Measurements from ENCODE around the gene MZF1. TPM values are rescaled to one million over a fixed set of nuclear protein-coding genes. Genes with fewer than 3 reads are reported as not detected.

The MZF1 gene
- total RNA-seq, 2 experiments from 2014 or later: 30.0 to 39.1 TPM

GRCh38 chr19:58556622-58557220 is 16.4 kb downstream of the MZF1 start:
- Histone ChIP-seq H3K36me3 (ENCODE audit: insufficient read depth, low read length) (peaks cover 54% of the 10 kb centered on the region), H3K4me3 (ENCODE audit: low read depth, low read length, poor library complexity, severe bottlenecking) (peak overlapping the region; percentile 88), H3K4me2 (ENCODE audit: low read length) (peak overlapping the region; percentile 83), H3K9me2 (ENCODE audit: insufficient read depth, low read length) (no peaks in the 10 kb centered on the region), H4K20me1 (ENCODE audit: insufficient read depth, low read length) (0 out of 2 replicates have a peak, but pooled peaks cover 4% of the 10 kb centered on the region), H2AFZ (ENCODE audit: low read length) (no peak overlapping the region), H3K9me3 (ENCODE audit: low read length) (no peaks in the 10 kb centered on the region), H3K4me1 (ENCODE audit: insufficient read depth, low read length, poor library complexity, severe bottlenecking) (peaks cover 41% of the 10 kb centered on the region), H3K79me2 (ENCODE audit: insufficient read depth, low read depth, low read length) (peaks cover 26% of the 10 kb centered on the region), H3K27ac (ENCODE audit: low read depth, low read length, poor library complexity, severe bottlenecking) (peak overlapping the region; percentile 26)
- intact Hi-C loops (cut with micrococcal nuclease; ENCODE audit: unreplicated experiment): no loop called here
- DNase-seq (ENCODE audit: low spot score): no peak
- BruUV-seq (replicated peaks): no TSS peak
- no peak for TF ChIP-seq CTCF (conservative IDR thresholded peaks at IDR 0.05; ENCODE audit: low read length)
- TF ChIP-seq EZH2phosphoT487 (IDR thresholded peaks at IDR 0.05; ENCODE audit: borderline replicate concordance, low read depth, low read length): no peak
- POLR2A ChIA-PET: no interaction called here
- CTCF ChIA-PET (ENCODE audit: unreplicated experiment): interaction anchor here (0.8 kb wide), 1 partner anchor 37 kb away, joined by 3 read pairs; no protein-coding TSS in a partner anchor

- no peaks in the 10 kb centered on the region for H3K9me2 ChIP-seq (ENCODE audit: insufficient read depth, low read length)
- ChIA-PET POLR2A (interaction anchor here (1.9 kb wide), 1 partner anchor 11 kb away, joined by 9 read pairs; no protein-coding TSS in a partner anchor), CTCF (ENCODE audit: unreplicated experiment) (interaction anchor here (0.8 kb wide), 1 partner anchor 36 kb away, joined by 3 read pairs; no protein-coding TSS in a partner anchor)
- DNase-seq (ENCODE audit: low spot score): no peak
- H3K9me3 ChIP-seq (ENCODE audit: low read length): no peaks in the 10 kb centered on the region
- no peak for TF ChIP-seq CTCF (conservative IDR thresholded peaks at IDR 0.05; ENCODE audit: low read length)
- no peak for TF ChIP-seq EZH2phosphoT487 (IDR thresholded peaks at IDR 0.05; ENCODE audit: borderline replicate concordance, low read depth, low read length)
- 0 out of 2 replicates have a peak, but pooled peaks cover 4% of the 10 kb centered on the region for H4K20me1 ChIP-seq (ENCODE audit: insufficient read depth, low read length)
- H3K36me3 ChIP-seq (ENCODE audit: insufficient read depth, low read length): peaks cover 56% of the 10 kb centered on the region
- peak overlapping the region; percentile 88 for H3K4me3 ChIP-seq (ENCODE audit: low read depth, low read length, poor library complexity, severe bottlenecking)
- intact Hi-C loops (cut with micrococcal nuclease; ENCODE audit: unreplicated experiment): loop anchor here (1.0 kb wide), 1 partner anchor 11 kb away; no protein-coding TSS in a partner anchor
- H3K4me2 ChIP-seq (ENCODE audit: low read length): peak overlapping the region; percentile 99
- H3K4me1 ChIP-seq (ENCODE audit: insufficient read depth, low read length, poor library complexity, severe bottlenecking): peaks cover 41% of the 10 kb centered on the region
- H3K79me2 ChIP-seq (ENCODE audit: insufficient read depth, low read depth, low read length): peaks cover 26% of the 10 kb centered on the region
- H3K27ac ChIP-seq (ENCODE audit: low read depth, low read length, poor library complexity, severe bottlenecking): peak overlapping the region; percentile 87
- no peak overlapping the region for H2AFZ ChIP-seq (ENCODE audit: low read length)
- BruUV-seq (replicated peaks): TSS peak; percentile 63
These were observed 17.1 kb downstream of the MZF1 start for GRCh38 chr19:58555920-58556621.
